Mesenchymal stem cell (in vitro differentiated cells and primary cell): ENCODE data around the gene PTPN14.
"Not testable (repeated sequence)": the region's sequence is repeated elsewhere in the genome, so short reads cannot be mapped to it uniquely, and the experiment has no call there.

ENCODE experiments used
- DNase-seq: peaks from one replicate; pipeline ENCODE4 v3.0.0-alpha.2; 2013
- H2AFZ ChIP-seq: one replicate; pipeline ENCODE4 v1.6.1; 2013; ENCODE audit warnings: low read depth, mild to moderate bottlenecking, control low read depth, inconsistent platforms, low read length, moderate library complexity
- H2AK5ac ChIP-seq: 2 replicates; pipeline ENCODE4 v1.6.1; 2013; ENCODE audit warnings: low read length, moderate library complexity, mild to moderate bottlenecking, inconsistent platforms; ENCODE audit not compliant: severe bottlenecking
- H2BK120ac ChIP-seq: one replicate; pipeline ENCODE4 v1.6.1; 2013; ENCODE audit warnings: low read depth, mild to moderate bottlenecking, inconsistent platforms, low read length, moderate library complexity
- H2BK12ac ChIP-seq, 2 experiments: one replicate each; pipeline ENCODE4 v1.6.1; 2013; ENCODE audit warnings: inconsistent platforms in 2 of 2, low read length in 2 of 2, mild to moderate bottlenecking in 2 of 2, moderate library complexity in 2 of 2, control low read depth in 1 of 2
- H2BK15ac ChIP-seq: one replicate; pipeline ENCODE4 v1.6.1; 2013; ENCODE audit warnings: mild to moderate bottlenecking, low read depth, inconsistent platforms; ENCODE audit not compliant: poor library complexity, severe bottlenecking
- H2BK5ac ChIP-seq: 2 replicates; pipeline ENCODE4 v1.6.1; 2013; ENCODE audit warnings: low read depth, mild to moderate bottlenecking, low read length, control low read depth, inconsistent platforms; ENCODE audit not compliant: poor library complexity, severe bottlenecking
- H3K14ac ChIP-seq, 2 experiments: one replicate each; pipeline ENCODE4 v1.6.1; 2013; ENCODE audit warnings: inconsistent platforms in 2 of 2, low read length in 2 of 2, control low read depth in 1 of 2, mild to moderate bottlenecking in 1 of 2, moderate library complexity in 1 of 2
- H3K18ac ChIP-seq, 2 experiments: one replicate each; pipeline ENCODE4 v1.6.1; 2013; ENCODE audit warnings: inconsistent platforms in 2 of 2, low read length in 2 of 2, control low read depth in 1 of 2, low read depth in 1 of 2, mild to moderate bottlenecking in 1 of 2
- H3K23ac ChIP-seq, 2 experiments: one replicate each; pipeline ENCODE4 v1.6.1; 2013; ENCODE audit warnings: inconsistent platforms in 2 of 2, low read length in 2 of 2, mild to moderate bottlenecking in 2 of 2, moderate library complexity in 2 of 2, control low read depth in 1 of 2
- H3K27ac ChIP-seq: 2 replicates; pipeline ENCODE4 v1.5.1; 2013; ENCODE audit warnings: mild to moderate bottlenecking, moderate library complexity, low read length, control low read depth, inconsistent platforms; ENCODE audit not compliant: poor library complexity, severe bottlenecking
- H3K27me3 ChIP-seq, 2 experiments: 2 replicates each; pipeline versions ENCODE4 v1.6.1 to v1.7.0; 2013; ENCODE audit warnings: low read length in 2 of 2, mild to moderate bottlenecking in 2 of 2, moderate library complexity in 2 of 2, control low read depth in 1 of 2, inconsistent platforms in 1 of 2; ENCODE audit not compliant: control insufficient read depth in 1 of 2, insufficient read depth in 1 of 2
- H3K36me3 ChIP-seq, 2 experiments: 2 replicates each; pipeline versions ENCODE4 v1.6.1 to v1.7.0; 2013; ENCODE audit warnings: low read length in 2 of 2, control low read depth in 1 of 2, inconsistent platforms in 1 of 2, low read depth in 1 of 2, mild to moderate bottlenecking in 1 of 2; ENCODE audit not compliant: insufficient read depth in 2 of 2, control insufficient read depth in 1 of 2
- H3K4ac ChIP-seq, 2 experiments: one replicate each; pipeline ENCODE4 v1.6.1; 2013; ENCODE audit warnings: inconsistent platforms in 2 of 2, low read length in 2 of 2, mild to moderate bottlenecking in 2 of 2, moderate library complexity in 2 of 2, control low read depth in 1 of 2, low read depth in 1 of 2
- H3K4me1 ChIP-seq: 2 replicates; pipeline ENCODE4 v1.6.1; 2013; ENCODE audit warnings: low read depth, low read length, control low read depth; ENCODE audit not compliant: control insufficient read depth, insufficient read depth
- H3K4me2 ChIP-seq: 2 replicates; pipeline ENCODE4 v1.6.1; 2013; ENCODE audit warnings: low read length, mild to moderate bottlenecking, inconsistent platforms; ENCODE audit not compliant: poor library complexity, severe bottlenecking
- H3K4me3 ChIP-seq, 2 experiments: 2 replicates each; pipeline versions ENCODE4 v1.5.1 to v1.7.0; 2013; ENCODE audit warnings: low read length in 2 of 2, mild to moderate bottlenecking in 2 of 2, control low read depth in 1 of 2, low read depth in 1 of 2; ENCODE audit not compliant: insufficient read depth in 1 of 2
- H3K79me1 ChIP-seq: replicated peaks from 2 replicates; pipeline ENCODE4 v1.6.1; 2013; ENCODE audit warnings: mild to moderate bottlenecking, control low read depth, low read length, inconsistent platforms; ENCODE audit not compliant: poor library complexity, severe bottlenecking
- H3K9ac ChIP-seq: 2 replicates; pipeline ENCODE4 v1.7.0; 2013; ENCODE audit warnings: mild to moderate bottlenecking, low read length, moderate library complexity
- H3K9me3 ChIP-seq: 2 replicates; pipeline ENCODE4 v1.7.0; 2013; ENCODE audit warnings: mild to moderate bottlenecking, low read length; ENCODE audit not compliant: control insufficient read depth
- H4K8ac ChIP-seq: one replicate; pipeline ENCODE4 v1.6.1; 2013; ENCODE audit warnings: inconsistent platforms, mild to moderate bottlenecking, low read length, moderate library complexity
- H4K91ac ChIP-seq: one replicate; pipeline ENCODE4 v1.6.1; 2013; ENCODE audit warnings: mild to moderate bottlenecking, low read length, inconsistent platforms
- WGBS: methylation state at CpG from one replicate; pipeline ENCODE4 v1.1.7; 2013; ENCODE audit warnings: mixed read lengths; 5-methylcytosine and 5-hydroxymethylcytosine counted together

PTPN14 gene

DNA sequence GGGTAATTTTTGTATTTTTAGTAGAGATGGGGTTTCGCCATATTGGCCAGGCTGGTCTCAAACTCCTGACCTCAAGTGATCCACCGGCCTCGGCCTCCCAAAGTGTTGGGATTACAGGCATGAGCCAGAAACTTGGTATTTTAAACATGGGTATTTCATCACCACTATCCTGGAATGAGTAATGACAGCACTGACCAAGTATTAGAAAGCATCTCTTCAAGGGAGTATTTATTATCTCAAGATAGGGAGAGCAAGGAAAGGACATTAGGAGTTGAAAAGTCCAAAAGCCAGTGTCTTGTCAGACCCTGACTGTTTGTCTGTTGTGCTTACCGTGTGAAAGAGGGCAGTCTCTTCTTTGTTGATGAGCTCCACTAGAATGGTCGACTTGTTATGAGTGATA lies 156.8 kb downstream of the PTPN14 start:
- Histone ChIP-seq H3K4me1 (peaks cover 10% of the 10 kb centered on the region), H3K36me3 (peaks cover 36 to 85% of the 10 kb centered on the region in 2 experiments), H3K27ac (peak overlapping the region; percentile 88), H3K14ac (peak overlapping the region in 1 of 2 experiments; percentile 28)
- not testable (repeated sequence) for H3K18ac ChIP-seq, H3K23ac ChIP-seq, H3K79me1 ChIP-seq, H3K9ac ChIP-seq, H4K91ac ChIP-seq, H2BK120ac ChIP-seq, H2AK5ac ChIP-seq, H3K27me3 ChIP-seq, H4K8ac ChIP-seq, H2BK5ac ChIP-seq, H3K9me3 ChIP-seq, H2AFZ ChIP-seq, H2BK15ac ChIP-seq, H3K4me2 ChIP-seq, H3K4ac ChIP-seq, H2BK12ac ChIP-seq, H3K4me3 ChIP-seq
- DNase-seq: peak; percentile 91
- WGBS: 9% methylated on average over 5 of the region's 5 CpGs

DNA sequence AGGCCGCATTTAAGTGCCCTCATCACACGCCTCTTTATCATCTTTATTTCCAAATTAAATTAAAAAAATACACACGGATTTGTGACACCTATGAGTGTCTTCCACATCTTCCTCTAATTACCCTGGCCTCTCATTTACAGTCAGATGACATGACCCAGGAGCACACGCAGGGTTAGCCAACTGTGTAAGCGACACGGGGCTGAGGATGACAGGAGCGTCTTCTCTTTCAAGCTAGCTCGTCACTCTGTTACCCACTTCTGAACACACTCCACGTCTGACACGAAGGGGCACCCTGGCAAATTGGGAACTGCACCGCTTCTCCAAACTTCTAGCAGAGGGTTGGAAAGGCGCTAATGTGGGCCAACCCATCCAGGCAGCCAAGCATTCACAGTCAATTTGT lies 158.3 kb downstream of the PTPN14 start:
- Histone ChIP-seq H2BK12ac (peak overlapping the region in 1 of 2 experiments; percentile 83), H3K14ac (no peak overlapping the region), H3K79me1 (peaks cover 8% of the 10 kb centered on the region), H3K36me3 (peaks cover 30 to 78% of the 10 kb centered on the region in 2 experiments), H3K27me3 (no peaks in the 10 kb centered on the region), H2AFZ (no peak overlapping the region), H2BK15ac (no peak overlapping the region), H3K4me3 (no peak overlapping the region), H3K4ac (no peak overlapping the region), H3K23ac (no peak overlapping the region), H4K91ac (no peak overlapping the region), H2BK120ac (no peak overlapping the region), H3K4me1 (peaks cover 10% of the 10 kb centered on the region), H2BK5ac (no peak overlapping the region), H2AK5ac (peak overlapping the region; percentile 8), H3K9ac (no peak overlapping the region), H3K18ac (no peak overlapping the region), H3K27ac (peak overlapping the region; percentile 20), H3K9me3 (no peaks in the 10 kb centered on the region), H3K4me2 (no peak overlapping the region), H4K8ac (no peak overlapping the region)
- 94% methylated on average over 12 of the region's 12 CpGs for WGBS
- no peak for DNase-seq

- H3K27me3 ChIP-seq: no peaks in the 10 kb centered on the region
- H3K4me1 ChIP-seq: peaks cover 14% of the 10 kb centered on the region
- peak overlapping the region; percentile 19 for H2BK120ac ChIP-seq
- no peak overlapping the region for H4K8ac ChIP-seq
- H3K23ac ChIP-seq: no peak overlapping the region
- H2BK15ac ChIP-seq: no peak overlapping the region
- no peak overlapping the region for H2AFZ ChIP-seq
- H3K9me3 ChIP-seq: no peaks in the 10 kb centered on the region
- no peak overlapping the region for H4K91ac ChIP-seq
- H3K9ac ChIP-seq: no peak overlapping the region
- peaks cover 8% of the 10 kb centered on the region for H3K79me1 ChIP-seq
- no peak overlapping the region for H3K4ac ChIP-seq
- DNase-seq: no peak
- no peak overlapping the region for H2BK5ac ChIP-seq
- H3K27ac ChIP-seq: peak overlapping the region; percentile 12
- no peak overlapping the region for H2BK12ac ChIP-seq
- peaks cover 37 to 76% of the 10 kb centered on the region in 2 experiments for H3K36me3 ChIP-seq
- H2AK5ac ChIP-seq: peak overlapping the region; percentile 61
- no peak overlapping the region for H3K18ac ChIP-seq
- no peak overlapping the region for H3K14ac ChIP-seq
- no peak overlapping the region for H3K4me2 ChIP-seq
- 86% methylated on average over 12 of the region's 12 CpGs for WGBS
- no peak overlapping the region for H3K4me3 ChIP-seq
Measured at GRCh38 chr1:214391873-214392645, 159.3 kb downstream of the PTPN14 start.

DNA sequence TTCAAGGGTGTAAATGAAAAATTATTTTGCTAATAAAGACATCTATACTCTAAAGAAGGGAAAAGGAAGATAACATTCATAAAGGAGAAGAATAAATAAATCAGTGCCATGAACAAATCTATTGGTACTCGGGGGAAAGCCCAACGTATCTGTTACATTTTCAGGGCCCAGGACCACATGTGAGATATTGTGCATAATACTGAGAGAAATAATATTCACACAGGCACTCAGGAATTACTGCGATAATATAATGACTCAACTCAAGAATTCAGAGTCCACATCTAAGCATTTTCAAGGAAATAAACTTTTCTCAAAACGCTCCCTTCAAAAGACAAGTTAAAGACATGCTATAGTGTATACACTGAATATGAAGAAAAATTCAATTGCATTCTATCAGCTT lies 161.7 kb downstream of the PTPN14 start:
- H3K18ac ChIP-seq: no peak overlapping the region
- H3K4me2 ChIP-seq: no peak overlapping the region
- H3K27ac ChIP-seq: peak overlapping the region; percentile 34
- no peak overlapping the region for H2BK12ac ChIP-seq
- no peak overlapping the region for H3K4ac ChIP-seq
- no peak overlapping the region for H2AK5ac ChIP-seq
- H3K36me3 ChIP-seq: peaks cover 40 to 79% of the 10 kb centered on the region in 2 experiments
- no peak overlapping the region for H3K14ac ChIP-seq
- no peak overlapping the region for H4K91ac ChIP-seq
- no peak overlapping the region for H2BK120ac ChIP-seq
- no peak overlapping the region for H3K4me3 ChIP-seq
- no peak overlapping the region for H2BK5ac ChIP-seq
- no peak overlapping the region for H2AFZ ChIP-seq
- no peak overlapping the region for H2BK15ac ChIP-seq
- no peak for DNase-seq
- no peaks in the 10 kb centered on the region for H3K27me3 ChIP-seq
- no peak overlapping the region for H4K8ac ChIP-seq
- WGBS: 100% methylated on average over 1 of the region's 4 CpGs
- H3K9me3 ChIP-seq: no peaks in the 10 kb centered on the region
- peaks cover 14% of the 10 kb centered on the region for H3K4me1 ChIP-seq
- H3K79me1 ChIP-seq: peaks cover 5% of the 10 kb centered on the region
- no peak overlapping the region for H3K9ac ChIP-seq
- no peak overlapping the region for H3K23ac ChIP-seq
